HUES6 (cell line): Measurements from ENCODE around the gene KCNK4.

Experiments
- H3K27ac ChIP-seq: 2 replicates; pipeline ENCODE4 v1.7.0; 2013; ENCODE audit warnings: low read depth, mild to moderate bottlenecking, low read length, inconsistent platforms
- H3K27me3 ChIP-seq: 2 replicates; pipeline ENCODE4 v1.6.1; 2013; ENCODE audit warnings: low read length; ENCODE audit not compliant: control insufficient read depth, insufficient read depth
- H3K36me3 ChIP-seq: 2 replicates; pipeline ENCODE4 v1.6.1; 2013; ENCODE audit warnings: low read length; ENCODE audit not compliant: control insufficient read depth, insufficient read depth
- H3K4me1 ChIP-seq: 2 replicates; pipeline ENCODE4 v1.6.1; 2013; ENCODE audit warnings: low read length; ENCODE audit not compliant: control insufficient read depth, insufficient read depth
- H3K4me3 ChIP-seq: 2 replicates; pipeline ENCODE4 v1.5.1; 2013; ENCODE audit warnings: low read depth, low read length
- H3K9ac ChIP-seq: one replicate; pipeline ENCODE4 v1.6.1; 2013; ENCODE audit warnings: mild to moderate bottlenecking, low read length
- H3K9me3 ChIP-seq: 2 replicates; pipeline ENCODE4 v1.6.1; 2013; ENCODE audit warnings: low read depth, low read length; ENCODE audit not compliant: control insufficient read depth, insufficient read depth

The KCNK4 gene

DNA sequence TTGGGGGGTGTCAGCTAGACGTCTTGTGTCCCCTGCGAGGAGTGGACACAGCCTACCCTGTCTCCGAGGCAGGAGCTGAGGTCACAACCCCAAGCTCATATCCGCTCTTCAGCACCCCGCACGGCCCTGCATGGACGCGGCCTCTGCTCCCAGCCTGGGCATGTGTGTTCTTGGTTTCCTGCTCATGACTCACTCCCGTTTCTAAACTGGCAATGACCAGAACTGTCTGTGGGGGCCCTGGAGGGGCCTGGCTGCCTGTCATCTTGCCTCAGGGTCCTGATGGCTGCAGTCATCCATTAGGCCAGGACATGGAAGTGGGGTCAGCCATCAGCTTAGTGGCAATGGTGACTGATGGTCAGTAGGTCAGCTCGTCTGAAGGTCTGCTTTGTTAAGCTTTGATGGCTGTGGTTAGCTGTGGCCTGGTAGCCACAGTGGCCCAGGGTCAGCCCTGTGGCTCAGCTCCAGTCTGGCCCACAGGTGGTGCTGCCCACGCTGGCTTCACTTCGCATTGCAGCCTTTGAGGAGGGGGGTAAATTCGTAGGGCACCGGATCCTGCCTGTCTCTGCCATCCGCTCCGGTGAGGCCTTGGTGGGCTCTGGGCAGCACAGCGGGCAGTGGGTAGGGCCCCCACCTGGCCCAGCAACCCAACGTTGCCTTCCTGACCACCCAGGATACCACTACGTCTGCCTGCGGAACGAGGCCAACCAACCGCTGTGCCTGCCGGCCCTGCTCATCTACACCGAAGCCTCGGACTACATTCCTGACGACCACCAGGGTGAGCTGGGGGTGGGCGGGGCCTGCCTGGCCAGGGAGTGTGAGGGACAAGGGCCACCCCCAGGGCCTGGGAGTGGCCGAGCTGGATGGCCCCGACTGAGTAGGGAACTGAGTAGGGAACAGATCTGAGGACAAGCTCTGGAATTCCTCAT lies 27.8 kb upstream of the KCNK4 start:
- H3K27ac ChIP-seq: no peak overlapping the region; the same call in 1 of the 2 replicates
- H3K36me3 ChIP-seq: peaks cover 79% of the 10 kb centered on the region
- H3K9me3 ChIP-seq: no peaks in the 10 kb centered on the region
- H3K9ac ChIP-seq: no peak overlapping the region
- no peak overlapping the region for H3K4me3 ChIP-seq
- no peaks in the 10 kb centered on the region for H3K27me3 ChIP-seq
- H3K4me1 ChIP-seq: peaks cover 5% of the 10 kb centered on the region

GRCh38 chr11:64263947-64264317 lies 27.2 kb upstream of the KCNK4 start:
- Histone ChIP-seq H3K9me3 (no peaks in the 10 kb centered on the region), H3K36me3 (peaks cover 73% of the 10 kb centered on the region), H3K9ac (no peak overlapping the region), H3K27me3 (no peaks in the 10 kb centered on the region), H3K4me1 (peaks cover 11% of the 10 kb centered on the region), H3K4me3 (no peak overlapping the region), H3K27ac (no peak overlapping the region)

- Histone ChIP-seq H3K27ac (no peak overlapping the region), H3K4me3 (no peak overlapping the region), H3K27me3 (no peaks in the 10 kb centered on the region), H3K4me1 (peaks cover 11% of the 10 kb centered on the region), H3K9me3 (no peaks in the 10 kb centered on the region), H3K9ac (no peak overlapping the region), H3K36me3 (peaks cover 69% of the 10 kb centered on the region)
These were observed 26.7 kb upstream of the KCNK4 start for GRCh38 chr11:64264371-64264852.

DNA sequence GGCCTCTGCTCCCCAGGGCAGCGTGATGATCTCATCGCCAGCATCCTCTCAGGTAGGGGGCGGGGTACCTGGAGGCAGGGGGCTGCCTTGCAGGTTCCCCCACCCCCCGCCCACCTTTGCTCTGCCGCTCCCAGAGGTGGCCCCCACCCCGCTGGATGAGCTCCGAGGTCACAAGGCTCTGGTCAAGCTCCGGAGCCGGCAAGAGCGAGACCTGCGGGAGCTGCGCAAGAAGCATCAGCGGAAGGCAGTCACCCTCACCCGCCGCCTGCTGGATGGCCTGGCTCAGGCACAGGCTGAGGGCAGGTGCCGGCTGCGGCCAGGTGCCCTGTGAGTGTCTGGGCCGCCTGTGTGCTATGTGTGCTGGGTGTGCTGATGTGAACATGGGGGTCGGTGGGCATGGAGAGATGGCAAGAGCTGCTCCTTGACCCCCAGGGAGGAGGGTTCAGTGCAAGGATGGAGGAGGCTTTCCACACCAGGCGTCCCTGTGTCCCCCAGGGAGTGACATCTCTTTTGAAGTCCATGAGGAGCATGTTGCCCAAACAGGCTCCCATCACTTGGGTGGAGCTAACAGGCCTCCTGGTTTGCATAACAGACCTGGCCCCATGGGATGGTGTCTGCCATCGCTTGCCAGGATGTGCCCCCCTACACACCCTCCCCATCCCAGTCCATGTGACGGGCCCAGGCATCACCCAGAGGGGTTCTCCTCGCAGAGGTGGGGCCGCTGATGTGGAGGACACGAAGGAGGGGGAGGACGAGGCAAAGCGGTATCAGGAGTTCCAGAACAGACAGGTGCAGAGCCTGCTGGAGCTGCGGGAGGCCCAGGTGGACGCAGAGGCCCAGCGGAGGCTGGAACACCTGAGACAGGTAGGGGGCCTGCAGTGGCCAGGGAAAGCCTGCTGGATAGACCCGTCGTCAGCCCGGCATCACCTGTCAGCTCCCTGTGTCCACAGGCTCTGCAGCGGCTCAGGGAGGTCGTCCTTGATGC lies 25.6 kb upstream of the KCNK4 start:
- no peaks in the 10 kb centered on the region for H3K9me3 ChIP-seq
- no peak overlapping the region for H3K9ac ChIP-seq
- peaks cover 11% of the 10 kb centered on the region for H3K4me1 ChIP-seq
- peaks cover 58% of the 10 kb centered on the region for H3K36me3 ChIP-seq
- no peaks in the 10 kb centered on the region for H3K27me3 ChIP-seq
- no peak overlapping the region for H3K27ac ChIP-seq
- H3K4me3 ChIP-seq: no peak overlapping the region

GRCh38 chr11:64266339-64266738 lies 24.8 kb upstream of the KCNK4 start:
- Histone ChIP-seq H3K27ac (no peak overlapping the region), H3K9ac (no peak overlapping the region), H3K27me3 (no peaks in the 10 kb centered on the region), H3K9me3 (no peaks in the 10 kb centered on the region), H3K4me3 (no peak overlapping the region), H3K36me3 (peaks cover 54% of the 10 kb centered on the region), H3K4me1 (peaks cover 11% of the 10 kb centered on the region)

DNA sequence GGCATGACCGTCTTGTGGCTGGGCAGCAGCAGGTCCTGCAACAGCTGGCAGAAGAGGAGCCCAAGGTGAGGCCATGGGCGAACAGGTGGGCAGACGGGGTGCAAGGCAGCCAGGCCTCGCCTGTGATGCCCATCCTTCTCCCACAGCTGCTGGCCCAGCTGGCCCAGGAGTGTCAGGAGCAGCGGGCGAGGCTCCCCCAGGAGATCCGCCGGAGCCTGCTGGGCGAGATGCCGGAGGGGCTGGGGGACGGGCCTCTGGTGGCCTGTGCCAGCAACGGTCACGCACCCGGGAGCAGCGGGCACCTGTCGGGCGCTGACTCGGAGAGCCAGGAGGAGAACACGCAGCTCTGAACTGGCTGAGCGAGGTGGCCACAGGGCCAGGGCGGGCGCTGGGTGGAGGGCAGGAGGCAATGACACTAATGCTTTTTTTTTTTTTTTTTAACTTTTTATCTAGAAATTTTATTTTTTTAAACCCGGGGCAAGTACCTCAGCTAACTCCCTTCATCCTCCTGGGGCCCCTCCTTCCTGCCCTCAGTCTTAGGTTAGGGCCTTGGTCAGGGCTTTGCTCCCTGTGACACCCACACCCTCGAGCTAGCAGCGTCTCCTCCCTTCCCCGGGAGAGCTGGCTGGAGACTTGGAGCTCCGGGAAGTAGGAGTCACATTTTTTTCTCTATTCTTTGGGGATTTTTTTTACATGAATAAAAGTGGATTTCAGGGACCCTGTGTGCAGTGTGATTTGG lies 23.7 kb upstream of the KCNK4 start:
- Histone ChIP-seq H3K9me3 (no peaks in the 10 kb centered on the region), H3K27me3 (no peaks in the 10 kb centered on the region), H3K4me1 (peaks cover 16% of the 10 kb centered on the region), H3K4me3 (no peak overlapping the region), H3K9ac (no peak overlapping the region), H3K27ac (no peak overlapping the region), H3K36me3 (peaks cover 44% of the 10 kb centered on the region)

- H3K27ac ChIP-seq: no peak overlapping the region
- peak overlapping the region; percentile 88 for H3K9ac ChIP-seq
- H3K4me1 ChIP-seq: peaks cover 16% of the 10 kb centered on the region
- H3K27me3 ChIP-seq: no peaks in the 10 kb centered on the region
- H3K9me3 ChIP-seq: no peaks in the 10 kb centered on the region
- H3K36me3 ChIP-seq: peaks cover 35% of the 10 kb centered on the region
- H3K4me3 ChIP-seq: peak overlapping the region; percentile 87
These were observed 22.8 kb upstream of the KCNK4 start for GRCh38 chr11:64268025-64268892.

DNA sequence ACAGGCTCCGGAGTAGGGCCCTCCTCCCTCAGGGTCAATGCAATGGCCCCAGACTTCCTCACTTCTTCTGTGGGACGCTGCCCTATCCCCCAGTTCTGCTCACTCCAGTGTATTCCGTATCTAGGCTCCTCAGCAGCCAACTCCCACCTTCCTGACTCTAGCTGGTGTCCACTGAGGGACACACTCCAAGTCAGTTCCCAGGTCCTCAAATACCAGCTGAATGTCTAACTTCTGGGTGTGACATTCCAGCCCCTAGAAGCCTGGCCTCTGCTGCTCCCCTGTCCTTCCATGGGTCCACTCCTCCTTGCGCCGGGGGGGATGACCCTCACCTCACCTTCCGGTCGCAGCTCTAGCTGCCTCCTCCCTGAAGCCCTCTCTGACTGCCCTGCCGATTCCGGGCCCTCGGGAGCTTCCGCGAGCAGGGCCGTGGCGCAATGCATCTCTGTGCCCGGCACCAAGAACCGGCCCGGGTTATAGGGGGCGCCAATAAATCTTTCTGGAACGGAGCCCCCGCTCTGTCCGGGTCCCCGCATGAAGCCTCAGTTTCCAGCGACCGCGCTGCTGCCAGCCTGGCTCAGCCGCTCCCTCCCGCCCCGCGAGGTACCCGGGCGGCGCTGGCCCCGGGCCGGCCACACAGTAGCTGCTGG lies 22.1 kb upstream of the KCNK4 start:
- Histone ChIP-seq H3K9me3 (no peaks in the 10 kb centered on the region), H3K36me3 (peaks cover 29% of the 10 kb centered on the region), H3K9ac (peak overlapping the region; percentile 88), H3K4me1 (peaks cover 19% of the 10 kb centered on the region), H3K4me3 (peak overlapping the region; percentile 87), H3K27me3 (no peaks in the 10 kb centered on the region), H3K27ac (peak overlapping the region; percentile 82)

DNA sequence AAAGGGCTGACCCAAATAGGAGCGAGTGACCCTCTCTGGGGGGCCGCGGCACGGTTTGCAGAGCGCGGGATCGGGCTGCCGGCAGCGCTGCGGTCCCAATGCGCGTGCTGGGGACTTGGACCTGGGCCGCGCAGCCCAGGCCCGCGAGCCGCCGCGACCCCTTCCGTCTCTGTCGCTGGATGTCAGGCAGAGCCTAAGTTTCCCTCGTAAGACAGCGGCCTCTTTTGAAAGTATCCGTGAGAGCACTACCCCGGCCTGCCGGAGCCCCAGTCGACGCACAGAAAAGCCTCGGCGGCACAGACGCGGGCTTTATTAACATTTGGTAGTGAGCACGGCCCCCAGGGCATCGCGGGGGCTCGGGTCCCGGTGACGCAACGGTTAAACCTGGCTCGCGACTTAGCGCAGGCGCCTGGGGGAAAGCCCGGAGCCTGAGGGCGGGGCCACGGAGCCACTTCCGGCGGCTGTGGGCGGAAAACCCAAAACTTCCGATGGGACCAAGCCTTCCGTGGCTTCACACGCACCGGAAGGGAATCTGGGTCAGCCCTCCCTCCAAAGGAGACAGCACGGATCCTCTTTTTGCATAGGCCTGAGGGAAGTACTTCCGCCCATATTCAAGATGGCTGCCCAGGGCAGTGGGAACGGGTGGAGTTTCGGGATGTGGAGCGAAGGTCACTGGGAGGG lies 21.4 kb upstream of the KCNK4 start:
- no peaks in the 10 kb centered on the region for H3K27me3 ChIP-seq
- peaks cover 22% of the 10 kb centered on the region for H3K36me3 ChIP-seq
- H3K9ac ChIP-seq: peak overlapping the region; percentile 88
- H3K4me1 ChIP-seq: peaks cover 19% of the 10 kb centered on the region
- peak overlapping the region; percentile 87 for H3K4me3 ChIP-seq
- H3K9me3 ChIP-seq: no peaks in the 10 kb centered on the region
- peak overlapping the region; percentile 82 for H3K27ac ChIP-seq
